ENCODE data around the gene APP.

DNA sequence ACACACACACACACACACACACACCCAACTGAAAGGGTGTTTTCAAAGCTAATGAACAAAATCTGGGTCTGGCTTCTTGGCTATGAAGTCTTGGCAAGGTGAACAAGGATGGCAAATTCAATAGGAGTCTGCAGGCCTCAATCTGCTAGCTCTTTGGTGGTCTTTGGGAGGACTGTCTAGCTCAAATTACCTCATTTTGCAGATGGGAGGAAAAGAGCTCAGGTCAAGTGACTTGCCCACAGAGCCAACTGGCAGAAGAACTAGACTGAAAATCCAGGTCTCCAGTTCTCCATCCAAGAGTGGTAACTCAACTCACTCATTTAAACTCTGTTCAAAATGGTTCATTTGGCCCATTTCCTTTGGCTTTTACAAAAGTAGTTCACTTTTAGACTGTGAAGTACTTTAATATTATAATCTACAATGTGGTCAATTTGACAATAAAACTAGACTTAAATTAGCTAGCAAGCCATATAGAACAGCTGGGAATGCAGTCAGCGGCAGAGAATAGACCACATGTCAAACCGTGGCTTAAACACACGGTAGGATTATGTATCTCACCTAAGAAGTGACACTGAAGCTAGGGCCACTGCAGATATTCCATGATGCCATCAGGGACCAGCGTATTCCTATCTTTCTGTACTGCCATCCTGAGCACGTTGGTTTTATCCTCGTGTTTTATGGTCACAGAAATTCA, 112.9 kb downstream of the APP start:
- no peak for TF ChIP-seq CTCF (conservative IDR thresholded peaks at IDR 0.05; ENCODE audit: low read depth, low read length)
- TF ChIP-seq EZH2 (IDR thresholded peaks at IDR 0.05; ENCODE audit: low read length, unreplicated experiment): no peak

Data from PC-3 (cell line).